Cardiac muscle cell (in vitro differentiated cells and primary cell): Measurements from ENCODE around the gene TNIK. TPM values are rescaled to one million over a fixed set of nuclear protein-coding genes. Genes with fewer than 3 reads are reported as not detected.

ENCODE experiments used
- DNase-seq, 2 donors: peaks; one replicate each; pipeline versions ENCODE4 v3.0.0 to v3.0.0-alpha.2; 2010 to 2017; ENCODE audit warnings: low read depth in 1 of 2, low spot score in 1 of 2
- H3K27ac ChIP-seq: fragments of 200-600 bp; sonication (generic); 2 replicates; pipeline ENCODE4 v1.5.1; 2016
- H3K27me3 ChIP-seq: fragments of 200-600 bp; sonication (generic); 2 replicates; pipeline ENCODE4 v1.6.0; 2016; ENCODE audit warnings: control low read depth
- H3K36me3 ChIP-seq: fragments of 200-600 bp; sonication (generic); 2 replicates; pipeline ENCODE4 v1.5.1; 2016; ENCODE audit warnings: control low read depth
- H3K4me1 ChIP-seq: fragments of 200-600 bp; sonication (generic); 2 replicates; pipeline ENCODE4 v1.8.1; 2017; ENCODE audit warnings: low read depth, mild to moderate bottlenecking, mixed run types
- H3K4me3 ChIP-seq: fragments of 200-600 bp; sonication (generic); 2 replicates; pipeline ENCODE4 v1.5.1; 2016; ENCODE audit warnings: mild to moderate bottlenecking
- H3K9me3 ChIP-seq: fragments of 200-600 bp; sonication (generic); 2 replicates; pipeline ENCODE4 v1.5.1; 2017; ENCODE audit warnings: low read depth, mild to moderate bottlenecking, control low read depth
- CTCF ChIP-seq: IDR thresholded peaks from 2 replicates; pipeline ENCODE4 v1.5.1; 2012; ENCODE audit warnings: low read depth, mild to moderate bottlenecking, low read length
- polyA plus RNA-seq: library from polyadenylated mRNA; unstranded; fragments of >200 nt; fragmentation: Nextera tagmentation; extraction: Ambion mirVana; gene quantifications from 2 replicates; pipeline ENCODE4 v1.2.1, GENCODE V29; 2016
- total RNA-seq: library from RNA; depleted of rRNA; stranded (reverse); fragments of >200 nt; gene quantifications from 2 replicates; pipeline ENCODE4 v1.2.3, GENCODE V29; 2016

The TNIK gene
- total and polyA plus RNA-seq, 2 experiments from 2014 or later = 32.8 to 55.1 TPM

GRCh38 chr3:171358181-171358880 is 101.9 kb downstream of the TNIK start:
- DNase-seq = no peak
- H3K36me3 ChIP-seq = no peaks in the 10 kb centered on the region
- H3K4me1 ChIP-seq = peaks cover 6% of the 10 kb centered on the region
- no peaks in the 10 kb centered on the region for H3K27me3 ChIP-seq
- TF ChIP-seq CTCF = no peak
- H3K9me3 ChIP-seq = no peaks in the 10 kb centered on the region
- H3K27ac ChIP-seq = no peak overlapping the region
- H3K4me3 ChIP-seq = no peak overlapping the region

GRCh38 chr3:171357721-171358120 is 102.5 kb downstream of the TNIK start:
- TF ChIP-seq CTCF = no peak
- H3K4me3 ChIP-seq = no peak overlapping the region
- no peak overlapping the region for H3K27ac ChIP-seq
- no peak for DNase-seq
- H3K27me3 ChIP-seq = no peaks in the 10 kb centered on the region
- no peaks in the 10 kb centered on the region for H3K4me1 ChIP-seq
- no peaks in the 10 kb centered on the region for H3K36me3 ChIP-seq
- H3K9me3 ChIP-seq = no peaks in the 10 kb centered on the region

GRCh38 chr3:171356251-171356650 is 104.0 kb downstream of the TNIK start:
- Histone ChIP-seq H3K36me3 (no peaks in the 10 kb centered on the region), H3K27me3 (no peaks in the 10 kb centered on the region), H3K27ac (no peak overlapping the region), H3K9me3 (no peaks in the 10 kb centered on the region), H3K4me3 (no peak overlapping the region), H3K4me1 (no peaks in the 10 kb centered on the region)
- TF ChIP-seq CTCF = no peak
- no peak for DNase-seq

- H3K36me3 ChIP-seq = no peaks in the 10 kb centered on the region
- no peak overlapping the region for H3K4me3 ChIP-seq
- no peak overlapping the region for H3K27ac ChIP-seq
- no peak for DNase-seq
- H3K9me3 ChIP-seq = no peaks in the 10 kb centered on the region
- no peaks in the 10 kb centered on the region for H3K27me3 ChIP-seq
- H3K4me1 ChIP-seq = no peaks in the 10 kb centered on the region
- no peak for TF ChIP-seq CTCF
Observed at GRCh38 chr3:171354706-171355582, 105.3 kb downstream of the TNIK start.

DNA sequence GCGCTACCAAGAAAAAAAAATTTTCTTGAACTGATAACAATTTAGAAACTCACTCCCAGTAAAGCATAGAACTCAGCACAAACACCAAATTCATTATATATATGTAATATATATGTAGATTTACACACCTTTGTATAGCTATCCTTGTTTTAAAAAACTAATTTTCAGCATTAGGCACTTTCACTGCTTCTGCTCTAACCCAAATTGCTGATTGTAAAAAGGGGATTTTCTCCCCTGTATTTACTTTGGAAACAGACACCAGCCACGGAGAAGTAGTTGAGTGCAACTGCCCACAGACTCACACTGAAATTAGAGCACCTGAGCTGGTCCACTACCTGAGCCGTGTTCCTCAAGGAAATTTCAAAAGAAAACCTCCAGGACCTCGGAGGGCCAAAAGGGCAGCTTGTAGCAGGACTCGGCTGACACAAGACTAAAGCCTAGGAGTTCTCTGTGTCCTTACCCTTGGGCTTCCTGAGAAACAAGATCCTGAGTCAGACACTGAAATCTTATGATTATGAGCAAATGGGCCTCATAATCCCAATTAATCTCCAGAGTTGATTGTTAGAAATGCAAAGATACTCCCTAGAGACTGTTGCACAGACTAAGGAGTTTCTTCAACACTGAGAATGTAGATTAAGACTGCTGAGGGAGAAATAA is 106.0 kb downstream of the TNIK start:
- Histone ChIP-seq H3K27me3 (no peaks in the 10 kb centered on the region), H3K9me3 (no peaks in the 10 kb centered on the region), H3K4me1 (peaks cover 5% of the 10 kb centered on the region), H3K4me3 (no peak overlapping the region), H3K36me3 (no peaks in the 10 kb centered on the region), H3K27ac (no peak overlapping the region)
- DNase-seq = no peak
- no peak for TF ChIP-seq CTCF
